HuH-7.5 (cell line): ENCODE results near the gene KCNMA1.

Source experiments
- DNase-seq: peaks from one replicate; pipeline ENCODE4 v3.0.0; 2011; ENCODE audit warnings: low spot score

The KCNMA1 gene

DNA sequence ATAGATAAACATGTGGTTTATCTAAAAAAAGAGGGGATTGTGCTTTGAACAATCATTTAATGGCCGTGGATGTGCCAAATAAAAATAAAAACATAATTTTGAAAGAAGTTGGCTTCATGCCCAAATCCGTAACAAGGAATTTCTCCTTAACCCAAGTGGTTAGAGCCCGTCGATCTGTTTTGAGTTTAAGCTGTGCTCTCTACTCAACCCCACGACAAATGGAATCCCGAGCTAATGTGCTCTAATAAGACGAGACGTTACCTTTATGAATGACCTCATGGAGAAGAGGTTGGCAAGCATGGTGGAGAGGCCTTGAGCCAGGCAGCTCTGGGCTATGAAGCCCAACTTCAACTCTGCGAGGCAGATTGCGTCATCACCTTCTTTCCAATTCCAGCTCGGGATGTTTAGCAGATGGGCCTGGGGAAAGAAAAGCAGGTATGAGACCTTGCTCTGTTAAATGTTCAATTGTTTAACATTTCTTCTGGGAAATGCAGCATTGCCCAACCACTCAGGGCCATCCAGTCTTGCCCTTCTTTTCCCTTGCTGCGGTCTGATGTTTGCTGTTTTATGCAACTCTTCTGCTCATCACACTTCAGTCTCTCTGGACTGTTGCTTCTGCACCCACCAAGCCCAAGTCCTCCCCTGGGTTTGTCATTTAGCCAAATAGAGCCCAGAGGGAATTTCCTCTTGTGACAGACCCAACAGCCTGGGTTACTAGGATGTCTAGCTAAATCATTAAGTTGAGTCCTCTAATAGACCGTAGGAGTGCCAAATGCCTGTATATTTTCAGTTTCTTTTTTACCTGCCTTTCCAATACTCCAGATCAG is 564.6 kb downstream of the KCNMA1 start:
- no peak for DNase-seq

DNA sequence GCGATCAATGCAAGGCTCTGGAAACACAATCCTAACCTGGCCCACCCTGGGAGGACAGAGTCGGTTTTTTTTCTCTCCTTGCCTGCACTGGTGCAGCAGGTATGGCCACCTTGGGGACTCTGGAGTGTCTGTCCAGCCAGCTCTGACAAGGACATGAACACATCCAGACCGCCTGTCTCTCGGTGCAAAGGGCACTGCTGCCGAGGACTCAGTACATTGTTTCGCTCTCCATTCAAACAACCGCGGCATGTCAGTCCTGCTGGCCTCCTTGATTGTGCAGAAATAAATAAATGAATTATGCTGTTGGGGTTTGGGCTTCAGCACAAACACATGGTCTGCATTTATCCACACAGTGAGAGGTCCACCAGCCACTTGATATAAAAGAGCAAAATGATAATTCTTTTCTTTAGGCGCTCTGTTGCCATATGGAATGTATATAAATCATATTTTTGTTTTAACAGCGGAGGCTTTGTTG is 565.2 kb downstream of the KCNMA1 start:
- no peak for DNase-seq

DNA sequence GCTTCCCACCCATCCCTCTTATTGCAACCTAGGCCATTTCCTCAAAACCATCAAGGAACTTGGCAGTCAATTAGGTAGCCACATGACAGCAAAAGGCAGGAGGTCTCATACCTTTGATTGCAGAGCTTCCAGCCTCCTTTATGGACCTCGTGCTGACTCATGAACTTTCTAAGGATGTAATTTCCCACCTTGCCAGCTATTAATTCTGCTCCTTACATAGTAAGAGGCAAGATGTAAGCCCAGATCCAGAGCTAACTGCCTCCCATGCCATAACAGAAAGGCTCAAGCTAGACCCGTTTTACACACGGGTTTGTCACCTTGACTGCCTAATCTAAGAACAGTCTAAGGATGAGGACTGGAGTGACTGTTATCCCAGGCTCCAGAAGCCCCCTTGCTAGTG is 565.7 kb downstream of the KCNMA1 start:
- no peak for DNase-seq

DNA sequence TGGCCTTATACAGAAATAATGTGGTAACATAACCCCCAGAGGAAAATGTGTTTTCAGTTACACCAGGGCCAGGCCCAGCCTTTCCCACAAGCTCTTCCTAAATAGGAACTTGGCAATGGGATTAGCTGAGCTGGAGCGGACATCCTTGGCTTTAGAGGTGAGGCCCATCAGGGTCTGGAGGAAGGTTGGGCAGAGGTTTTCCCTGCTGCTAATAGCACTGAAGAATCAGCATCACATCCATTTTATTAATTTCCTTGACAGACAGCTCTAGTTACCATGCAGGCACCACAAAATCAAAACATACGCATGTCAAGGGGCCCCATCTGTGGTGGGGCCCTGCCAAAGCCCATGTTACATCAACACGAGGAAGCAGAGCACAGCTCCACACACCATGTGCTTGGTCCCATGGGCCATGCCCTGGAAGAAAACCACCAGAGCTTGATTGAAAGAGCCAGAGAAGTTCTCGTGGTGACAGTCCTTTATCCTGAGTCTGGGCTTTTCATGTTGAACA is 566.6 kb downstream of the KCNMA1 start:
- no peak for DNase-seq

DNA sequence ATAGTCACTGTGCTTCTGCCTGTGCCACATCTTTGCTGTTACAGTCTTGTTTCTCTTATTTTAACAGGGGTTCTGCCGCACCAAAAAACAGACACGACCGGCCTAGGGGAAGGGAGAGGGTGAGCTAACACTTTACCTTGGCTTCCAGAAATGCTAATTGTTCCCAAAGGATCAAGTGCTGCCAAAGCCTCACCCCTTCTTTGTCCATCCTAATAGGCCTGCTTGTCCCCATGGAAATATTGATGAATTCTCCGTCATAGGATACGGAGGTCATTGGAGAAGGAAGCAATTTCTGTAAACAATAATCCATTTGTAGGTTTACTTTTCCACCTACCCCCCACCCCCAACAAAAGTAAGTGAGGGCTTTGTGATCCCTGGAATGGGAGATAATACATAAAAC is 567.3 kb downstream of the KCNMA1 start:
- no peak for DNase-seq

DNA sequence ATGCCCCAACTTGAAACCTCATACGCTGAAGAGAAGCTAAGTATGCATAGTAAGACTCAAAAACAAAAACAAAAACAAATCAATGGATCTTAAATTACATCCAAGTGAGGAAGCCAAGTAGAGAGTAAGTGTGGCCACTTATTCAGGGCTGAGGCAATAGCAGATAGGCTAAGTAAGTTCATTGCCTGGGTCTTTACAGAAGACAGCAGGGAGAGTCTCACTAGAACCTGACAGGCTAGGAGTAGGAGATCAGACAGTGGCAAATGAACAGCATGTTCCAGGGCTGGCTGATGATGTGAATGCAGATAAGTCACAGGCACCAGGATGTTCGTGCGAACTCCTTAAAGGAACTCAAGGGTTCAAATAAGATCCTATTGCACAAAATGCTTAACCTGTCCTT is 568.6 kb downstream of the KCNMA1 start:
- DNase-seq: no peak

DNA sequence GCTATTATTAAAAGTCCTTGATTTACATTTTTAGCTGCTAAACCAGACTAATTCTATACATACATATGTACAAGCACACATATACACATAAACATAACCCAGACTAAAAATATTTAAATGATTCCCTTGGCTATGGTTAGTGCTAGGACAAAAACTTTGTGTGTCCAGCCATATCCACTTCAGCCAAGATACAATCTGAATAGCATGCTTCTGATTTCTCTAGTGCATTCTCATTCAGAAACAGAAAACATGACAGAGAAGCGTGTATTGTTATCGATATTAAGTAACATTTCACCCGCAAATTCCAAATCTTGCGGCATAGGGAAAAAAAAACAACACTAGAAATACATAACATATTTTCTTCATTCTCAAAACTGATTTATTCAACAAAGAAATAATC is 569.3 kb downstream of the KCNMA1 start:
- no peak for DNase-seq

DNA sequence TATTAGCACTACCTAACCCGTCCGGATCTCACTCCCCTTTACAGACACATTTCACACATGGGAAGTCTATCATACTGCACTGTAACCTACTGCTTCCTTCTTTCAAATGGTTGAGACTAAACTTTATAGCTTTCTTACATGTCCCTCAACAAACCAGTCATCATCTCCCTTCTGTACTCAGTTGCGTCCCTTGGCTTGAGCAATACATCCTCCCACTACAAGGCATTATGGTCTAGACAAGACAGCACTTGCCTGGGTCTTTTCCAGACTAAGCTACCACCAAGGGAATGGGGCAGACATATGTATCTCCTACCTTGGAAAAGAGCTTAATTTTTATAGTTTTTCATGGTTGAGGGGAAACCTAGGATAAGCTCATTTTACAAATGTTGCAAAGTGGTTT is 575.2 kb downstream of the KCNMA1 start:
- DNase-seq: no peak

DNA sequence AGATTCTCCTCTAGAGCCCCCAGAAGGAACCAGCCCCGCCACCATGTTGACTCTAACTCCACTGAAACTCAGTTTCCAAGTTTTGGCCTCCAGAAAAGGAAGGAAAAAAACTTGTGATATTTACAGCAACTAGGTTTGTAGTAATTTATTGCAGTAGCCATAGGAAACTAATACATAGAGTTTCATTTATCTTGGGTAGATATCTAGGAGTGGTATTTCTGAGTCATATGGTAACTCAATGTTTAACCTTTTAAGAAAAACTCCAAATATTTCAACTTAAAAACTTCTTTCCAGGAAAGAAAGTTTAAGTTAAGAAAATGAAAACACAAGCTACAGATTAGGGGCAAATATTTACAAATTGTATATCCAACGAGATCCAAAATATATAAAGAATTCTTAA is 576.7 kb downstream of the KCNMA1 start:
- DNase-seq: no peak

DNA sequence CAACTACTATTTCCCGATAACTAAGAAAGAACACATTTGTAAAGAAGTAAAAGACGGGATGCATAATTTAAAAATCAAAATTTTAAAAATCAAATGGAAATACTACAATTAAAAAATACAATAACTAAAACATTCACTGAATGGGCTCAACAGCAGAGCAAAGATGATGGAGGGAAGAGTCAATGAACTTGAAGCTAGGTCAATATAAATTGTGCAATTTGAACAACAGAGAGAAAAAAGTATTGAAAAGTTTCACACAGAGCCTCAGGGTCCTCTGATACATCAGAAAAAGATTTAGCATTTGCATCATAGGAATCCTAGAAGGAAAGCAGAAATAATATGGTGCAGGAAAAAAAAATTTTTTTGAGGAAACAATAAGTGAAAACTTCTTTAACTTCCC is 581.0 kb downstream of the KCNMA1 start:
- DNase-seq: no peak

DNA sequence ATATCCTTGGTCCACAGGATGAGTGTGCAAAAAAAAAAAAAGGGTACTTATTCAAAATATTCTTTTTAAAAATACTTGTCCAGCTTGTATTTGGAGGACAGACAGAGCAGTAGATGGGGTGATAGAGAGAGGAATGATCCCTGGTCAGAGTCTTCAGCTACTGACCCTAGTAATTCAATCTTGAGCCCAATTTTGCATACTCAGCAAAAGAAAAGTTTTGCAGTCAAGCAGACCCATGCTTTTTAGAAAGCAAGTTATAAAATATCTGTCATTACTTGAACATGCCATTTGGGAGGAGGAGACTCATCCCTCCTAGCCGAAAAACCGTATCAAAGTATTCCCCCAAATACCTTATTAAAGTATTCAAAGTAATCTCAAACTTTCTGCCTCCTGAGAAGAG is 585.0 kb downstream of the KCNMA1 start:
- DNase-seq: no peak

DNA sequence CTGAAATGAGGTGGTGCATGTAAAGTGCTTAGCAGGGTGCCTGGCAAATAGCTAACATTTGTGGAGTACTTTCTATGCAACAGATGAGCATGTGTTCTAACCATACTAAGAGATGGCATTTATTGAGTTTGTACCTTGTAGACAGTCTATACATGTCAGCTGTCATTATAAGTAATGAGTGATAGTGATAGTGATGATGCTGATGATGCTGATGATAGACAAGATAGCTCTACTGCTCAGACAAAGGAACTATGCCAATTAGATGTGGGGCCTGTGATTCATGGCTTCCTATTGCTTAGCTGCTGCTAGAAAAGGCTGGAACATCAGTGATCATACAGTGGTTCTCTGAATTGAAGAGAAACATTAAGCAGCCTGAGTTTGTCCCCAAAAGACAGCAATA is 585.8 kb downstream of the KCNMA1 start:
- no peak for DNase-seq

DNA sequence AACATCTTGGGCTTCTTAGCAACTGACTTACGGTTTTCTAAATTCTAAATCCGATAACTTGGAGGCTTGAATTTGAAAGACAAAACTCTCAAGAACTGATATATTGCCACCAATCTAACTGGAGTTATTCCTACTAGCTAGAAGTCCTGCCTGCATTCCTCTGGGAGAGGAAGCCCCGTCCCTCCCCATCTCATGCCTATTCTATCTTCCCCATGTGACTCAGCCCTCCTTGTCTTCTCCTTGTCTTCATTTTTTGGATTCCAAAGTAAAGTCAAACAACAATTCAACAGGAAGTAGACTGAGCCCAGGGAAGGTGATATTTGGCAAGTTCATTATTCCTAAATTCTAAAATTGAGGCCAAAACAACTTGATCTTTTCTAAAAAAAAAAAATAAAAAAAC is 587.7 kb downstream of the KCNMA1 start:
- no peak for DNase-seq

DNA sequence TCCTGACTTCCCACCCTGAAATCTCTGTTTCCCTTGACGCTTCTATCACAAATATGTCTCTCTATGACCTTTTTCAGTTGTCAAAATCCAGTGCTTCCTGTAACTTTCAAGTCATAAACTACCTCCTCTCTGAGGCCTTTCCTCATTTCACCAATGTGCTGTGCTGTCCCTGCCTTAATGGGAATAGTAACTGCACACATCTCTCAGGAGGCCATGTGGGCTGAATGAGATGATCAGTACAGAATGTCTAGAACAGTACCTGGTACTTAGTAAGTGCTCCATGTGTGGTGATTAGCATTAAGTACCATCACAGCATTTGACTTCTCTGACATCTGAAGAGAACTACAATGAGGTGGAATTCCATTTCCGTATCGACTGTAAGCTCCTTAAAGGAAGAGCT is 588.5 kb downstream of the KCNMA1 start:
- DNase-seq: no peak

DNA sequence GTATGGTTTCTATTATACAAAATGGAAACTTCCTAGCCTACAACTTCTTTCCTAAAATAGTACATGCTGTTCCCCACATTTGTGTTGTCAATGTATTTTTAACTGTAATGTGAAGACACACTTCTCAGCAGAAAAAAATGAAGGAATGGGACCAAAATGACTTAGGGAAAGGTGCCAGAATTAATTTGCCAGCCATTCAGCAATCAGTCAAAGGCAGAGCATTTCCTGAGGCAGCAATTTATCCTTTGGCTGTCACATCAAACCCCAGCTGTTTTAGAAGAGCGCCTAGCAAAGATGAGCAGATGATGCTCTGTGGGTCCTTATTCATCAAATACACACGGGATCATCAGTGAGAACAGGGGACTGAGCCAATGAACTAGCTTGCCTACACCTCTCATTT is 592.5 kb downstream of the KCNMA1 start:
- DNase-seq: no peak

DNA sequence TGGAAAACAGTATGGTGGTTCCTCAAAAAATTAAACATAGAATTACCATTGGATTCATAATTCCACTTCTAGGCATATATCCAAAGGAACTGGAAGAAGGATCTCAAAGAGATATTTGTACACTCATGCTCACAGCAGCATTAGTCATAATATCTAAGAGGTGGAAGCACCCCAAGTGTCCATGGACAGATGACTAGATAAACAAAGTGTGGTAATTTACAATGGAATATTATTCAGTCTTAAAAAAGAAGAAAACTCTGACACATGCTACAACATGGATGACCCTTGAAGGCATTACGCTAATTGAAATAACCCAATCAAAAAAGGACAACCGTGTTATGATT is 594.2 kb downstream of the KCNMA1 start:
- no peak for DNase-seq

DNA sequence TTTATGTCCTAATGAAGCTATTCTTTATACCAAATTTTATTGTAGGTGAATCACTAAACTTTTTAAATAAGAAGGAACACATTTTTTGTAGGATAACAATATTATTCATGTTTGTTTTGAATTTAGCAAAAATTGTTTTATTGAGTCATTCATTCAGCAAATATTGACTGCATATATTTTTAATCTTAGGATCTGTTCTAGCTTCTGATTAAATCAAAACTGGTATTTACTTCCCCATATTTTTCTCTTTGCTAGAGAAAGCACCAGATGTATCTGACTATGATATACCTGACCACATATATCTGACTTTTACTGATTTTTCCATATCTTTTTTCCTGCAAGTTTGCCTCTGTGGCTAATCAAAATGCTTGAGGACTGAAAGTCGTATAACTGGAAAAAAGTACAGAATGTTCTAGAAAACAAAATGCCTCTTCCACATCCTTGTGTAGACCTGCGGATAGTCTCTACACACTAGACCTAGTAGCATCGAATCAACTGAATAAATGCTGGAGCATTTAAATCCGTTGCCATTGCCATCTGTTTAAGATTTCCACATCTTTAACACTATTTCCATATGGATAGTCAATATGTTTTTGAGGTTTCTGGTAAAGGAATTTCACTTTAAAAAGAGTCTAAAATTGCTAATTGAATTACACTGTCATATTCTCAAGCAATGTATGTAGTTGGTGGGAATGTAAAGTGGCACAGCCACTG is 594.7 kb downstream of the KCNMA1 start:
- DNase-seq: no peak

DNA sequence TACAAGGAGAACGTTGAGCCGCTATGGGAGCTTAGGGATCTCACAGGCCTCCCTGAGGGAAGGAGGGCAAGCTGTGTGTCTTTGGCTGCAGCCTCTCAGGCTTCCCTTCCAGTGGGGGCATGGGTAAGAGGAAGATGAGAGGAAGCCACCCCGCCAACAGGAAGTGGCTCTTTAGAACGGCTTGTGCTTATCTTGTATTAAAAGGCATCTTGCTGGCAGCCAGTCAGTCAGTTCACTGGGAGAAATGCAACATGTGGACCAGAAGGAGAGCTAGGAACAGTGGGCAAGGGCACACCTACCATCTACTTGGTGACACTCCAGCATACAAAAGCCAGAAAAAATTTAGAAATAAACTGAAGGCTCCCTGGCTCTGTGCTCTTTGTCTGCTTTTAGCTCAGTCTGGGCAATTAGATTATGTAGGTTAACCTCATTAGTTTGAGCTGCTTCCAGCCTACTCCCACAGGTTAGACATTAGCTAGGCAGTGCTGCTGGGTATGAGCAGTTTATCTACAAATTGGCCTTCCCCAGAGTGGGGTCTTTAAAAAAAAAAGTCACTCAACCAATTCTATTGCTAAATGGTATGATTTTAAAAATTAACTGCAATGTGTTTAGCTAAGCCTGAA is 595.9 kb downstream of the KCNMA1 start:
- no peak for DNase-seq

DNA sequence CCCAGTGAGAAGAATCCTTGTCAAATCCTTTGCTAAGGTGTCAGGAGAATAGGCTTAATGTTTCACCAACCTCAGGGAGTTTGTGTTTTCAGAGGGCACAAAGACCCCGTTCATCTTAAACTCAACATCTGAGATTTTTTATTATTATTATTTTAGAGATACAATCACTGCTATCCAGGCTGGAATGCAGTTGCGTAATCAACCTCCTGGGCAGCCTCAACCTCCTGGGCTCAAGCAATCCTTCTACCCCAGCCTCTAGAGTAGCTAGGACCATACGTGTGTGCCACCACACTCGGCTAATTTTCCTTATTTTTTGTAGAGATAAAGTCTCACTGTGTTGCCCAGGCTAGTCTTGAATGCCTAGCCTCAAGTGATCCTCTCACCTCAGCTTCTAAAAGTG is 599.2 kb downstream of the KCNMA1 start:
- DNase-seq: no peak

DNA sequence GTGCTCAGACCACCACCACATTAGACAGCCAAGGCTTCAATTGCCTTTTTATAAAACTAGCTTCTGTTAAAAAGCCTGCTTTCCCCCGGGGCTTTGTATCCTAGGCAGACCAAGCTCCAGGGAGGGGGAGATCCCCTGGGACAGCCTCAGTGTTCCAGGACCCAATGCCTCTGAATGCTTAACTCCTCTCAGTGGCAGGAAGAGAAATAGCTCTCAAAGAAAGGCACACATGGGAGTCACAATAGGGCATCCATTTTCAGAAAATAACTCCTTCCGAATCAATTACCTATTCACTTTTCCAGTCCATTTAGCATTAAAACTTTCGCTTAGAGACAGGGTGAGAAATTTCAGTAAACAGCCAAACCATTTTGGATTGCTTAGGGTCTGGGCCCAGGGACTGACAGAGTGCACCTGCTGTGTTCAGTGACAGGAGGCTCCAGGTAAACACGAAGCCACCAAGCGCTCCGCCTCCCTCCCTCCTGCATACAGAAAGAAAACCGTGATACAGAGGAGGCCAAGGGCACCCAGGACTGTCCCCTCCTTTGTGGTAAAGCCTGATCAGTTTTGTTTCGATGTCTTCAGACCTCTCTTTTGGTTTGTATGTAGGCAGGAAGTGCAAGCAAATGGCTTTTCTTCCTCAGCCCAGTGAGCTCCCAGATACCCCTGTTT is 599.7 kb downstream of the KCNMA1 start:
- no peak for DNase-seq

DNA sequence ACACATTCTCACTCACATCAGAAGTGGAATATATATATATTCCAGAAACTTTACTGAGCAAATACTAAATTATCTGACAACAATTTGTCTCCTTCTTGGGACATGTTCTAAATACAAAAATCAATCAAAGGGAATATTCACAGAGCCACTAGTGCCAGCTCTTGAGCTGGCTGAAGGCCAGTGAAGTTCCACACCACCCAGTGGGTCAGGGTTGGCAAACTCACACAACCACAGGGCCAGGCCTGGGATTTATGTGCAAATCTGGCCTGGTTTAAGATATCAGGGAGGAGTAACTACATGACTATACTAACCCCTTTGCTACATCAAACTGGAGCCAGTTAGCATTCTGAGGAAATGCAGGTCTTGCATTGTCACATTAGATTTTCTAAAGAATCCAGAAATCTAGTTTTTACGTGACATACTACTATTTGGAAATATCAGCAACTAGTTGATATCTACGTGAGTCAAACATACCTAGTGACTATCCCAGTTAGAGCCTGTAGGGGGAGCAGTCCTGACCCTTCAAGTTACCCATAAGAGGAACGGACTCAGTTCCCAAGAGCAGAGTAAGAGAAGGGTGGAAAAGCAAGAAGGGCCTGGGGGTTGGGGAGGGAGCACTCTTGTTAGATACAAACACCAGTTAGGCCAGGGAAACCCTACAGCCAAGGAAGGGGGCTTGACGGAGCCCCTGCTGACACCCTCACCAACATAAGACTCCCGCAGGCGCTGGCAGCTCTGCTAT is 600.4 kb downstream of the KCNMA1 start:
- DNase-seq: no peak

DNA sequence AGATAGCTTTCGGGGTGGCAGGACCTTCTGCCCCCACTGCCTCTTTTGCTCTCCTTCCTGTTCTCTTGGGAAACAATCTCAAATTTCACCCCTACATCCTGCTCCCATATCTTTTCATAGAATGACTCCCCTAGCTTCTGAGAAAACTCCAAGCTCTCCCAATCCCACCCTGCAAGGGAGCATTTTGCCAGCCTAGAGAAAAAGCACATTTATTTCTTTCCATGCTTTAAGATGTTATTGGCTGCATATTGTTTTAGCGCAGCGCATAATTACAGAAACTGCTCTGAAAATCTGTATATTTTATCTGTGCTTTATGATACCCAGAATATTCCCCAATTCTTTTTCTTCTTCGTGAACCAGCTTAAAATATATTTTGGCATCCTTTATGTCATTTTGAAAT is 601.3 kb downstream of the KCNMA1 start:
- DNase-seq: no peak
